BE2C (cell line): Measurements from ENCODE around the gene DARS2.

Source experiments
- DNase-seq: peaks from one replicate; pipeline ENCODE4 v3.0.0-alpha.2; 2020
- H3K27me3 ChIP-seq: fragments of 250-450 bp; sonication (Bioruptor Pico); 2 replicates; pipeline ENCODE4 v1.5.1; 2020; ENCODE audit warnings: mild to moderate bottlenecking
- H3K36me3 ChIP-seq: fragments of 250-450 bp; sonication (Bioruptor Pico); 2 replicates; pipeline ENCODE4 v1.5.1; 2020; ENCODE audit warnings: mild to moderate bottlenecking
- H3K4me1 ChIP-seq: fragments of 250-450 bp; sonication (Bioruptor Pico); 2 replicates; pipeline ENCODE4 v1.5.1; 2020
- H3K4me3 ChIP-seq: 2 replicates; pipeline ENCODE4 v1.5.1; 2011; ENCODE audit warnings: low read depth, low read length
- H3K9me3 ChIP-seq: fragments of 250-450 bp; sonication (Bioruptor Pico); 2 replicates; pipeline ENCODE4 v1.5.1; 2020
- CTCF ChIP-seq: IDR thresholded peaks from 2 replicates; pipeline ENCODE4 v1.5.1; 2012; ENCODE audit warnings: mild to moderate bottlenecking, low read depth, low read length

The DARS2 gene

GRCh38 chr1:173888749-173889148 lies 64.3 kb downstream of the DARS2 start:
- Histone ChIP-seq H3K36me3 (peaks cover 10% of the 10 kb centered on the region), H3K4me1 (no peaks in the 10 kb centered on the region), H3K4me3 (no peak overlapping the region), H3K9me3 (no peaks in the 10 kb centered on the region), H3K27me3 (no peaks in the 10 kb centered on the region)
- no peak for TF ChIP-seq CTCF
- DNase-seq = no peak

GRCh38 chr1:173889885-173890284 lies 65.4 kb downstream of the DARS2 start:
- no peaks in the 10 kb centered on the region for H3K27me3 ChIP-seq
- no peak for TF ChIP-seq CTCF
- no peaks in the 10 kb centered on the region for H3K9me3 ChIP-seq
- H3K4me3 ChIP-seq = no peak overlapping the region
- peaks cover 10% of the 10 kb centered on the region for H3K36me3 ChIP-seq
- DNase-seq = no peak
- H3K4me1 ChIP-seq = no peaks in the 10 kb centered on the region

- H3K9me3 ChIP-seq = no peaks in the 10 kb centered on the region
- no peak for DNase-seq
Observed at GRCh38 chr1:173893611-173894010, 69.1 kb downstream of the DARS2 start.

GRCh38 chr1:173894189-173894588 lies 69.7 kb downstream of the DARS2 start:
- no peak overlapping the region for H3K4me3 ChIP-seq
- H3K27me3 ChIP-seq = no peaks in the 10 kb centered on the region
- H3K4me1 ChIP-seq = no peaks in the 10 kb centered on the region
- no peaks in the 10 kb centered on the region for H3K36me3 ChIP-seq
- no peaks in the 10 kb centered on the region for H3K9me3 ChIP-seq
- TF ChIP-seq CTCF = no peak
- DNase-seq = no peak

More at GRCh38 chr1:173893611-173894010, 69.1 kb downstream of the DARS2 start:
- Histone ChIP-seq H3K36me3 (no peaks in the 10 kb centered on the region), H3K27me3 (no peaks in the 10 kb centered on the region), H3K4me3 (no peak overlapping the region), H3K4me1 (no peaks in the 10 kb centered on the region)
- no peak for TF ChIP-seq CTCF

- no peak for TF ChIP-seq CTCF
Observed at GRCh38 chr1:173900427-173900826, 76.0 kb downstream of the DARS2 start.

GRCh38 chr1:173900992-173901391 lies 76.5 kb downstream of the DARS2 start:
- no peaks in the 10 kb centered on the region for H3K4me1 ChIP-seq
- H3K9me3 ChIP-seq = no peaks in the 10 kb centered on the region
- no peak overlapping the region for H3K4me3 ChIP-seq
- no peaks in the 10 kb centered on the region for H3K27me3 ChIP-seq
- H3K36me3 ChIP-seq = no peaks in the 10 kb centered on the region
- no peak for TF ChIP-seq CTCF
- DNase-seq = no peak

More at GRCh38 chr1:173900427-173900826, 76.0 kb downstream of the DARS2 start:
- Histone ChIP-seq H3K4me1 (no peaks in the 10 kb centered on the region), H3K9me3 (no peaks in the 10 kb centered on the region), H3K27me3 (no peaks in the 10 kb centered on the region), H3K4me3 (no peak overlapping the region), H3K36me3 (no peaks in the 10 kb centered on the region)
- DNase-seq = no peak
